Epithelial cell of umbilical artery (primary cell): ENCODE results near the gene RBP5. TPM values are rescaled to one million over a fixed set of nuclear protein-coding genes. Genes with fewer than 3 reads are reported as not detected.

Experiments
- total RNA-seq: library from RNA; depleted of rRNA; stranded (reverse); fragments of >200 nt; gene quantifications from 2 replicates; pipeline ENCODE4 v1.2.3, GENCODE V29; 2014

The RBP5 gene
- not detected in 2 replicates for total RNA-seq

GRCh38 chr12:7128681-7129286 lies at the start of gene RBP5:
RBP5 (minus strand) TSS chr12:7128889; CDS start chr12:7128775, 114 bp downstream.

GRCh38 chr12:7129872-7130691 lies 1.4 kb upstream of the RBP5 start, which contains the start of gene CLSTN3:
CLSTN3 (plus strand) TSS chr12:7130371; CDS start chr12:7130649, 278 bp downstream.

GRCh38 chr12:7108796-7109571 lies 19.7 kb downstream of the RBP5 start, which contains the start of gene C1RL:
C1RL (minus strand) TSS chr12:7109214; CDS start chr12:7109180, 34 bp downstream.

GRCh38 chr12:7092229-7092985 lies 36.3 kb downstream of the RBP5 start, which contains the start of gene C1R:
C1R (minus strand) TSS chr12:7092445; CDS start chr12:7092388, 57 bp downstream.

Other genes starting within 250 kb of the RBP5 start
- gene LRRC23, start 224.1 kb downstream of the RBP5 start, total RNA-seq = 4.2 and 9.1 TPM in 2 replicates
- gene ENO2, start 214.3 kb downstream of the RBP5 start, total RNA-seq = 8.1 and 8.7 TPM in 2 replicates
- gene ATN1, start 200.9 kb downstream of the RBP5 start, total RNA-seq = 9.1 and 16.6 TPM in 2 replicates
- not detected in 2 replicates for gene RNU7-1, start 185.1 kb downstream of the RBP5 start, total RNA-seq
- gene C12orf57, start 184.9 kb downstream of the RBP5 start, total RNA-seq = 137 and 143 TPM in 2 replicates
- under 0.01 and 0.15 TPM in 2 replicates for gene PTPN6, start 177.5 kb downstream of the RBP5 start, total RNA-seq
- 185 and 231 TPM in 2 replicates for gene PHB2, start 158.2 kb downstream of the RBP5 start, total RNA-seq
- 79.3 and 94.4 TPM in 2 replicates for gene EMG1, start 158.0 kb downstream of the RBP5 start, total RNA-seq
- 4.9 and 8.4 TPM in 2 replicates for gene LPCAT3, start 110.4 kb downstream of the RBP5 start, total RNA-seq
- 1.9 and 5.8 TPM in 2 replicates for gene C1S, start 68.2 kb downstream of the RBP5 start, total RNA-seq
- gene C1R, start 36.4 kb downstream of the RBP5 start, total RNA-seq = 1.3 and 5.3 TPM in 2 replicates
- gene C1RL, start 19.7 kb downstream of the RBP5 start, total RNA-seq = 12.2 and 14.3 TPM in 2 replicates
- 27.6 and 34.3 TPM in 2 replicates for gene CLSTN3, start 1.5 kb upstream of the RBP5 start, total RNA-seq
- 22.8 and 36.4 TPM in 2 replicates for gene PEX5, start 60.8 kb upstream of the RBP5 start, total RNA-seq
- gene ACSM4, start 175.2 kb upstream of the RBP5 start, total RNA-seq = not detected in 2 replicates